HG02642 (cell line): ENCODE results near the gene ZNF74.
"Not testable (repeated sequence)": the region's sequence is repeated elsewhere in the genome, so short reads cannot be mapped to it uniquely, and the experiment has no call there.

Experiments used
- ATAC-seq: cut with Tn5 transposase; IDR thresholded peaks from one replicate; pipeline ENCODE4 v1.9.1; 2021; ENCODE audit warnings: mild to moderate bottlenecking; ENCODE audit not compliant: unreplicated experiment, poor library complexity

Gene ZNF74

DNA sequence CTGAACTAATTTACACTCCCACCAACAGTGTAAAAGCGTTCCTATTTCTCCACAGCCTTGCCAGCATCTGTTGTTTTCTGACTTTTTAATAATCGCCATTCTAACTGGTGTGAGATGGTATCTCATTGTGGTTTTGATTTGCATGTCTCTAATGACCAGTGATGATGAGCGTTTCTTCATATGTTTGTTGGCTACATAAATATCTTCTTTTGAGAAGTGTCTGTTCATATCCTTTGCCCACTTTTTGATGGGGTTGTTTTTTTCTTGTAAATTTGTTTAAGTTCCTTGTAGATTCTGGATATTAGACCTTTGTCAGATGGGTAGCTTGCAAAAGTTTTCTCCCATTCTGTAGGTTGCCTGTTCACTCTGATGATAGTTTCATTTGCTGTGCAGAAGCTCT lies 21.7 kb downstream of the ZNF74 start:
- ATAC-seq: not testable (repeated sequence)

- ATAC-seq: no peak
Measured at GRCh38 chr22:20418211-20418788, 24.3 kb downstream of the ZNF74 start.

- ATAC-seq: no peak
Measured at GRCh38 chr22:20419664-20419951, 25.7 kb downstream of the ZNF74 start.

DNA sequence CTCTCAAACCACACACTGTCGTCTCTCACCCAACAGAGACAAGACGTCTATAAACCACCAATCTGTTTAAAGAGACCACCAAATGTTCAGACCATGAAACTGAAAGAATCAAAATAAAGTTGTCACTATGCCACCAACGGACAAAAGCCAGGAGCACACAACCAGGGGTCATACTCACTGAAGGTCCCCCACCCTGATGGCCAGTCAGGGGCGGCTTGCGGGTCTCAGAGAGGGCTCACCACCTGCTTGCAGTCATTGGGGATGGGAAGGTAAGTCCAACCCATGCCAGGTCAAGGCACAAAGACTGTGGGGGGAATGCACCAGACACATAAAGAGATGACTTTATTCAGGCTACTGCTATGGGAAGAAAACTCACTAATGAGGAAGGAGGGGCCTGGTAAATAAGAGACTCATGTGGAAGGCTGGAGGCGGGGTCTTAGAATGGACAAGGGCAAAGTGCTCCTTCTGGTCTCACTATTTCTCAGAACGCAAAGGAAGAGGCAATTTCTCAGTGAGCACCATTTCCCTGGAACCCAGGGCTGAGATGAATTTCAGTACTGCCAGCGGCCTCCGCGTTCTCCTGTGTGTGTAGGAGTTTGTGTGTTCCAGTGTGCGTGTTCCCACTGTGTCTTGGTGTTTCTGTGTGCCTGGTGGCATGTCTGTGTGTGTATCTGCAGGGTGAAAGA lies 26.3 kb downstream of the ZNF74 start:
- ATAC-seq: no peak

DNA sequence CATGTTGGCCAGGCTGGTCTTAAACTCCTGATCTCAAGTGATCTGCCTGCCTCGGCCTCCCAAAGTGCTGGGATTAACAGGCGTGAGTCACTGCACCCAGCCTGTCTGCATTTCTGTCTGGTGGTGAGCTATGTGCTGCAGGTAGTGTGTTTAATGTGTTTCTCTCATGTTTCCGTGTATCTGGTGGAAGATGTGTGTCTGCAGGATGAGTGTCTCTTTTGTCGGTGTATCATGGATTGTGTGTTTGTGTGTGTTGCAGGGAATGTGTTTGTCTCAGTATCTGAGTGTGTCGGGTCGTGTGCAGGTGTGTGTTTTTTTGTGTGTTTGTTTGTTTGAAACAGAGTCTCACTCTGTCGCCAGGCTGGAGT lies 27.5 kb downstream of the ZNF74 start:
- ATAC-seq: no peak

- ATAC-seq: no peak
Measured at GRCh38 chr22:20422271-20423007, 28.5 kb downstream of the ZNF74 start.

GRCh38 chr22:20423008-20423905 lies 29.3 kb downstream of the ZNF74 start:
- ATAC-seq: no peak

GRCh38 chr22:20423906-20424551 lies 30.1 kb downstream of the ZNF74 start:
- no peak for ATAC-seq

DNA sequence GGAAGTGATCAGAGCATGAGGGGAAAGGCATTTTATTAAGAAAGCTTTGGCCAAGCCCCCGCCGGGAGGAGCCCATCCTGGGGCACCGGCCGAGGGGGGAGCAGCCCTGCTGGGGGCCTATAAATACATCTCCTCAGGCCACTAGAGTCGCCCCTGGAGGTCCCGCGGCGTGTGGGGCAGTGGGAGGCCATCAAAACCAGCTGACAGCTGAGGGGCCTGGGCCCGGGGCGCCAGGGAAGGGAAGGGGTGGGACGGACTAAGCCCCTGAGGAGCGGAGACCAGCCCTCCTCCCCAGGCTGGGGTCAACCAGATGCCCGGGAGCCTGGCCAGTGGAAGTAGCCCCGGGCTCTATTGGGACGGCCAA lies 30.6 kb downstream of the ZNF74 start:
- ATAC-seq: no peak

DNA sequence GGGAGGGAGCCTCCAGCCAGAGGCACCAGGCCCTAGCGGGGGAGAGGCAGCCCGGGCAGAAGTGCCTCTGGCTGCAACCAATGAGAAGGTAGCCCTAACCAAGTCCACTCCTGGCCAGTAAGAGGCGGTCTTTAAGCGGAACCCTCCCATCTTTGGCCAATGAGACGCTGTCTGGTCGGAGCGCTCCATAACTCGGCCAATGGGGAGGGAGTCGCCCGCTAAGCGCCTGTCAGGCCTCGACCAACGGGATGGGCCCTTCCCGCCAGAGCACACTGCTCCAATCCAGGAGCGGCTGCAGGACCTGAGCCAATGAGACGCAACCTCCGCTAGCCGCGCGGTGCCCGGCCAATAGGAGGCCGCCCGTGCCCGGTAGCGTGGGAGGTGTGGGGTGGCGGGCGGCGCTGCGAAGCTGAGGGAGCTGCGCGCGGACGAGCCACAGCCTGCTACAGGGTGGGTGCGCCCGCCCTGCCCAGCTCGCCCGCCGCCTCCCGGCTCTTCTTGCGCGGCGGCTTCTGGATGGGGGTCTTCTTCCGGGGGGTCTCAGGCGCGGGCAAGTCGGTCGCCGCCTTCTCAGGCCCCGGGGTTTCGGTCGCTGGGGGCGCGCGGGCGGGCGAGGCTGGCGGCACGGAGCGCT lies 31.1 kb downstream of the ZNF74 start:
- no peak for ATAC-seq

DNA sequence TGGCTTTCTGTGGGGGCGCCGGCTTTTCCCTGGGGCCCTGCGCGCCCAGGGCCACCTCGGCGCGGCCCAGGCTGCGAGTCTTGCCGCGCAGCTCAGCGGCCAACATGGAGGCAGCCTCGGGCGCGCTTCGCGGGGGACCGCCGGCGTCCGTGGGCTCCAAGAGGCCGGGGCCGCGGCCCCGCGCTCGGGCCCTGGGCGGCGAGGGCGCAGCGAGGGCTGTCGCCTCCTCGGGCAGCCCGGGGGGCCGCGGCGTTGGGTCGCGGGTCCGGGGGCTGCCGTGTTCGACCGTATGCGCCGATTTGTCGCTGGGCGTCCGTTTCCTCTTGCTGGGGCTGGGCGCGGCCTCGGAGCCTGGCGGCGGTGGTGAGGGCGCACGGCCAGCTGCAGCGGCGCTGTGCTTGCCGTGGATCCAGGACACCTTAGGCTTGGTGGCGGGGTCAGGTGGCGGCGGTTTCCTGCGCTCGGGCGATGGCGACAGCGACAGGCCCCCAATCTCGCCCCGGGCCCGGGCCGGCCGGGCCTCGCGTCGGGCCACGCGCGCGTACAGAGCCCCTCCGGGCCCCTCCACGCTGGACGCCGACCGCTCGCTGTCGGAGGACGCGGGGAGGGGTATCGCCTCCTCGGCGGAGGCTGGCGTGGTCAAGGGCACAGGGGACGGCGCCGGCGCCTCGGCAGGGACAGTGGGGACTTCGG lies 31.8 kb downstream of the ZNF74 start:
- ATAC-seq: no peak

- no peak for ATAC-seq
Measured at GRCh38 chr22:20426259-20426615, 32.3 kb downstream of the ZNF74 start.

GRCh38 chr22:20427104-20427944 lies 33.4 kb downstream of the ZNF74 start:
- no peak for ATAC-seq

DNA sequence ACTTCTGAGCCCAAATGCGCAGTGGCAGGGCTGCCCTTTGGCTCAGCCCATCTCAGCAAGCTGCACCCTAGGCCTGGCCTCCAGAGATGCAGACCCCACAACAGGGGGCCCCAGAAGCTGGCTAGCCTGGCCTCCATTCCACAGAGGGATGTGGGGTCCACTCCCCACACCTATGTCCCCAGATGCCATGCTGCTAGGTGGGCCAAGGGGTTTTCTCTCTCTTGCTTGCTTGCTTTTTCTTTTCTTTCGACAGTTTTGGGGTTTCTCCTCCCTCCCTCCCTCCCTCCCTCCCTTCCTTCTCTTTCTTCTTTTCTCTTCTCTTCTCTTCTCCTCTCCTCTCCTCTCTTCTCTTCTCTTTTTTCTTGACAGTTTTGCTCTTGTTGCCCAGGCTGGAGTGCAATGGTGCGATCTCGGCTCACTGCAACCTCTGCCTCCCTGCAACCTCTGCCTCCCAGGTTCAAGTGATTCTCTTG lies 34.0 kb downstream of the ZNF74 start:
- no peak for ATAC-seq

DNA sequence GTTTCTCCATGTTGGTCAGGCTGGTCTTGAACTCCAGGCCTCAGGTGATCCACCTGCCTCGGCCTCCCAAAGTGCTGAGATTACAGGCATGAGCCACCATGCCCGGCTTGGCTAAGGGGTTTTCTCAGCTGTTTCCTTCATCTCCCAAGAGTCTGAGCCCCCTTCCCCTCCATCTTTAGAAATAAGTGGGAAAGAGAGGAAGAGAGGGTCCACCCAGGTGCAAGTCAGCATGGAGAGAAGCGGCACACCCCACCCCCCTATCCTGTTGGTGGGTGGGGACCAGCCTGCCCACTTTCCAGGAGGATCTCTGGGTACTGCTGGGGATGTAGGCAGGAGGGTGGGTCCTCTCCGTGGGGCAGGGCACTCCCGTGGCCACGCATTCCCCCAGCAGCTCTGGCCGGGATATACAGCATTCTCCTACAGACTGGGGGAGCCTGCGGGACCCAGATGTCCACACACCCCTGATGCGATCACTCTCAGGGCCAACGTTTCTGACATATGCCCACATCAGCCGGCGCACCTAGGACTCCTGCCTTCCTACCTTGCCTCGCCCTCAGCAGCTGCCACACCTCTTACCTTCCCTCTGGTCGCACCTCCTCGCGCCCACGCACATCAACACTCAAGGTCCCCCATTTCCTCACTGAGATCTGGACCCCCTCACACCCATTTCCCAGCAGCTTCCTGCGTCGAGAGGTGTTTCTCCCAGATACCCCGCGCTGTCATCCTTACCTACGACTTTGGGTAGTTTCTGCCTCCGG lies 34.7 kb downstream of the ZNF74 start:
- ATAC-seq: no peak

GRCh38 chr22:20429254-20430100 lies 35.5 kb downstream of the ZNF74 start:
- ATAC-seq: no peak

DNA sequence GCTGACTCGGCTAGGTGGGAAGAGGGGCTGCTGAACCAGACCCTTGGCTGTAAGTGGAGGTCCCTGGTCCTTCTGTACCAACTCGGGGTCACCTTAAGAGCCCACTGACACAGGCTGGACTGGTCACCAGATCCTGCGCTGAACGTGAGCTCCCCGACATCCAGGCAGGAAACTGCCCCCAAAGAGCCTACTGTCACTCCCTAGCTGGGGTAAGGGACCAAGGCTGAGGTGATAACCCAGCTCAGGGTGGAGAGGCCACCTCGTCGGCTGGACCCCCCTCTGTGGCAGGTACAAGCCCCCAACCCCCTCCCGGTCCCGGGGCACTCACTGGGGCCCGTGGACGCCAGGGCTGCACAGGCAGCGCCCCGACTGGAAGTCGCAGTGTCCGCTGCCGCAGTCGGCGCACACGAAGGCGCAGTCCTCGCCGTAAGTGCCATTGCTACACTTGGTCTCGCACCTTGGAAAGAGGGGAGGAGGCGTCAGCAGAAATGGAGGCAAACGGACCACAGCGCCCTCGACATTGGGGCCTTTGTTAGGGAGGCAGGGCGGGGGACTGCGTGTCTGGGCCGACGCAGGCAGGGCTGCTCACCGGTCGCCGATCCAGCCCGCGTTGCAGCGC lies 36.3 kb downstream of the ZNF74 start:
- ATAC-seq: no peak
